GM06990 (cell line): ENCODE results near the gene DDX51.

Experiments used
- DNase-seq: peaks from one replicate; pipeline ENCODE4 v3.0.0-alpha.2; 2011; ENCODE audit not compliant: insufficient read length; ENCODE audit errors: extremely low read depth
- H3K27me3 ChIP-seq: replicated peaks from 2 replicates; pipeline ENCODE4 v1.6.0; 2011; ENCODE audit warnings: low read length; ENCODE audit not compliant: control insufficient read depth, insufficient read depth
- H3K36me3 ChIP-seq: 2 replicates; pipeline ENCODE4 v1.5.1; 2011; ENCODE audit warnings: low read length; ENCODE audit not compliant: control insufficient read depth, insufficient read depth
- H3K4me3 ChIP-seq: replicated peaks from 2 replicates; pipeline ENCODE4 v1.5.1; 2011; ENCODE audit warnings: low read depth, mild to moderate bottlenecking, control low read depth, low read length
- CTCF ChIP-seq: IDR thresholded peaks from 2 replicates; pipeline ENCODE4 v1.5.1; 2011; ENCODE audit warnings: low read length, control low read depth, mild to moderate bottlenecking, inconsistent platforms; ENCODE audit not compliant: insufficient read depth, poor library complexity, severe bottlenecking

DDX51 gene

GRCh38 chr12:132188916-132189325 is 44.8 kb upstream of the DDX51 start:
- H3K36me3 ChIP-seq, result no peaks in the 10 kb centered on the region
- DNase-seq, result no peak
- no peak for TF ChIP-seq CTCF
- H3K27me3 ChIP-seq, result no peaks in the 10 kb centered on the region
- H3K4me3 ChIP-seq, result peak overlapping the region; percentile 53

GRCh38 chr12:132188451-132188901 is 44.4 kb upstream of the DDX51 start:
- H3K4me3 ChIP-seq, result no peak overlapping the region

GRCh38 chr12:132187646-132188450 is 43.7 kb upstream of the DDX51 start:
- Histone ChIP-seq H3K36me3 (no peaks in the 10 kb centered on the region), H3K27me3 (no peaks in the 10 kb centered on the region), H3K4me3 (no peak overlapping the region)
- no peak for TF ChIP-seq CTCF
- no peak for DNase-seq

More at GRCh38 chr12:132188451-132188901, 44.4 kb upstream of the DDX51 start:
- no peak for TF ChIP-seq CTCF
- no peak for DNase-seq
- Histone ChIP-seq H3K27me3 (no peaks in the 10 kb centered on the region), H3K36me3 (no peaks in the 10 kb centered on the region)

GRCh38 chr12:132186857-132187620 is 42.9 kb upstream of the DDX51 start:
- no peak for TF ChIP-seq CTCF
- DNase-seq, result no peak
- no peaks in the 10 kb centered on the region for H3K27me3 ChIP-seq
- H3K4me3 ChIP-seq, result no peak overlapping the region
- no peaks in the 10 kb centered on the region for H3K36me3 ChIP-seq

- no peak for DNase-seq
- H3K36me3 ChIP-seq, result no peaks in the 10 kb centered on the region
- no peak for TF ChIP-seq CTCF
- no peak overlapping the region for H3K4me3 ChIP-seq
- H3K27me3 ChIP-seq, result no peaks in the 10 kb centered on the region
These were observed 42.2 kb upstream of the DDX51 start for GRCh38 chr12:132186208-132186856.
